22Rv1 (cell line): ENCODE measurements around the gene ATAD3A.
"Not testable (repeated sequence)": the region's sequence is repeated elsewhere in the genome, so short reads cannot be mapped to it uniquely, and the experiment has no call there.

Source experiments
- CTCF ChIP-seq: fragments of 450-650 bp; IDR thresholded peaks from 2 replicates; pipeline ENCODE4 v1.5.1; 2017; ENCODE audit warnings: mild to moderate bottlenecking
- ZFX ChIP-seq: fragments of 450-650 bp; IDR thresholded peaks from 2 replicates; pipeline ENCODE4 v1.6.1; 2017; ENCODE audit warnings: antibody characterized with exemption, borderline replicate concordance

GRCh38 chr1:1526476-1526875 is 14.5 kb downstream of the ATAD3A start:
- TF ChIP-seq CTCF, ZFX: not testable (repeated sequence)
